Neuron (in vitro differentiated cells): Measurements from ENCODE around the gene LMBR1L.

Source experiments
- H2AFZ ChIP-seq: one replicate; pipeline ENCODE4 v1.6.1; 2013; ENCODE audit warnings: low read depth, mild to moderate bottlenecking, inconsistent platforms, low read length, moderate library complexity
- H3K27me3 ChIP-seq: one replicate; pipeline ENCODE4 v1.6.1; 2013; ENCODE audit warnings: low read length; ENCODE audit not compliant: insufficient read depth
- H3K36me3 ChIP-seq: one replicate; pipeline ENCODE4 v1.6.1; 2013; ENCODE audit warnings: low read length; ENCODE audit not compliant: insufficient read depth
- H3K4me1 ChIP-seq: one replicate; pipeline ENCODE4 v1.6.1; 2013; ENCODE audit warnings: low read length; ENCODE audit not compliant: insufficient read depth
- H3K4me3 ChIP-seq: 2 replicates; pipeline ENCODE4 v1.5.1; 2013; ENCODE audit warnings: mild to moderate bottlenecking, low read length, moderate library complexity
- H3K9me3 ChIP-seq: one replicate; pipeline ENCODE4 v1.6.1; 2013; ENCODE audit warnings: low read length

LMBR1L gene

GRCh38 chr12:49061157-49061650 lies 49.4 kb downstream of the LMBR1L start:
- H3K27me3 ChIP-seq: no peaks in the 10 kb centered on the region
- H3K36me3 ChIP-seq: peaks cover 1% of the 10 kb centered on the region
- H2AFZ ChIP-seq: peak overlapping the region; percentile 98
- peak overlapping the region; percentile 95 for H3K4me3 ChIP-seq
- peaks cover 37% of the 10 kb centered on the region for H3K4me1 ChIP-seq
- no peaks in the 10 kb centered on the region for H3K9me3 ChIP-seq

- H3K36me3 ChIP-seq: peaks cover 8% of the 10 kb centered on the region
- H3K27me3 ChIP-seq: no peaks in the 10 kb centered on the region
- H3K9me3 ChIP-seq: no peaks in the 10 kb centered on the region
- peaks cover 41% of the 10 kb centered on the region for H3K4me1 ChIP-seq
- H3K4me3 ChIP-seq: peak within 1 kb of the TSS; percentile 95
- peak within 1 kb of the TSS; percentile 98 for H2AFZ ChIP-seq
Measured at GRCh38 chr12:49060237-49061156, 50.1 kb downstream of the LMBR1L start, which contains the start of gene KMT2D. TSS of gene KMT2D (minus strand) at chr12:49060794. CDS start at chr12:49055324, 5,470 bp downstream.

DNA sequence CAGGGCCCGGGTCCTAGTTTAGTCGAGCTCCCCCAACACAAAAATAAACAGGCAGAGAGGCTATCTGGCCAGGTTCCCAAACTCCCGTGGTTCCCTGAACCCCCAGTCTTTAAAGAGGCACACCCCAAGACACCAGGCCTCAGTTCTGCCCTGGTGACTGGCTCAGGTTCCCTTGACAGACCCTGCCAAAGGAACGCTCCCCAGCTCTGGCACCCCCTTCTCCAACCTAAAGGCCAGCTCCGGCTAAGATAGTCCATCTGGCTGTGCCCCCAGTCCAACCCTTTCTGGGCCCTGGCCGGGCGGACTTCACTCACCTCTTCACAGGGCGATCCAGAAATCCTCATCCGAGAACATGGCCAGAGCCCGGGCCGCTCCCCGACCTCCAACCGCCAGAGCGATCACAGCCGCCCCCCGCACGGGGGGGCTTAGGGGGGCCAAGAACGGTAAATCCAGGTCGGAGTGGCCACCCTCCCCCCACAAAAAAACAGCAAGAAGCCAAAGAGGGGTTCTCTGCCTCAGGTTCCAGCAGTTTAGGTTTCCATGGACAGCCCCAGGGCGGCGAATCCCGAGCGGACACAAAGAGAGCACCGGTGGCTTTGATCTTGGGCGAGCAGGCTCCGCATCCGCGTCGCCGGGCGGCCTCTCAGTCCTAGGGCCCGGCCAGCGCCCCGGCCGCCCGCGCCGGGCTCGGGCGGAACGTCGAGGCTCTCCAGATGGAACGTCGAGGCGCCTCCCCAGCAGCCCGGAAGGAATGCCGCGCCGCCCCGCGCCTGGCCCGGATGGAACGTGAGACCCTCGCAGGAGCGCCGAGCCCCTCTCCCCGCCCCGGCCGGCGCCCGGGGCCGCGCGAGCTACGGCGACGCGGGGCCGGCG lies 51.1 kb downstream of the LMBR1L start:
- Histone ChIP-seq H3K27me3 (no peaks in the 10 kb centered on the region), H3K4me3 (peak overlapping the region; percentile 95), H3K9me3 (no peaks in the 10 kb centered on the region), H2AFZ (no peak overlapping the region), H3K36me3 (peaks cover 18% of the 10 kb centered on the region), H3K4me1 (peaks cover 41% of the 10 kb centered on the region)

DNA sequence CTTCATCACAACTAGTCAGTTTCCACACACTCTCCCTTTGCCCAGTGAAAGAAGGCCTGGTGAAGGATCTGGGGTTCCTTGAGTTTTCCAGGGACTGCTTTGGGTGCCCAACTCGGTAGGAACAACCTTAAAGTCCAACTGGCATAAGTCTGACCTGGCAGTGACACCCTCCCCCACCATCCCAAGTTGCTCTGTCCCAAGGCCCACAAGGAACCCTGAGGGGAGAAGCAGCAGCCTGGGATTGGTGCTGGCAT lies 51.7 kb downstream of the LMBR1L start:
- H3K36me3 ChIP-seq: peaks cover 23% of the 10 kb centered on the region
- H3K27me3 ChIP-seq: no peaks in the 10 kb centered on the region
- H3K4me3 ChIP-seq: peak overlapping the region; percentile 95
- peaks cover 41% of the 10 kb centered on the region for H3K4me1 ChIP-seq
- H2AFZ ChIP-seq: no peak overlapping the region
- H3K9me3 ChIP-seq: no peaks in the 10 kb centered on the region

DNA sequence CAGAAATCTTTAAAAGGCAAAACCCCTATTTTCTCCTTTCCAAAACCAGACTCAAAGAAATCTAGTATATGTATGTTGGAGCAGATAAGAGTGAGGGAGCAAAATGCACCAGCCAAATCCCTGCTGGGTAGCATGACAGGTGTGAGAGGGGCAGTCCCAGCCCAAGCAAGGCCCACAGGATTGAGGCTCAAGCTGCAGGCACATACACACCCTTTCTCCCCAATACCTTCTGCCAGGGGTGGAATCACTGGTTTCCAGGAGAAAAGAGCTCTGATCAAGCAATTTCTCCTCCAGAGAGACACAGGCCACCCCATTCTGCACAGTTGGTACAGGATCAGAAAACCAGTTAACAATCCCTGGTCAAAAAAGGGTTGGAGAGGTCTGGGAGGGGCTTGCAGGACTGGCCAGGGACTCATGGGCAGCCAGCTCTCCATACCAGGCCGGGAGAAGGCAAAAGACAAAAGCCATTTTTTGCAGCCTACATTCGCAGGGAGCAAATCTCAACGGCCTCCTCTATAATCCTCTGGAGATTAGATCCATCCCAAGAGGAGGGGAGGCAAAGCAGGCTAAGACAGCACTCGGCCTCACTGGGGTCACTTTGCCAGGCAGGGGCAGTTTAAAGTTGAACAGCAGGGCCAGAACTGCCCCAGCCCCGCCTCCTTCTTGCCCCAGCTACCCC lies 52.1 kb downstream of the LMBR1L start:
- Histone ChIP-seq H3K36me3 (peaks cover 27% of the 10 kb centered on the region), H2AFZ (no peak overlapping the region), H3K9me3 (no peaks in the 10 kb centered on the region), H3K27me3 (no peaks in the 10 kb centered on the region), H3K4me1 (peaks cover 41% of the 10 kb centered on the region), H3K4me3 (peak overlapping the region; percentile 95)

DNA sequence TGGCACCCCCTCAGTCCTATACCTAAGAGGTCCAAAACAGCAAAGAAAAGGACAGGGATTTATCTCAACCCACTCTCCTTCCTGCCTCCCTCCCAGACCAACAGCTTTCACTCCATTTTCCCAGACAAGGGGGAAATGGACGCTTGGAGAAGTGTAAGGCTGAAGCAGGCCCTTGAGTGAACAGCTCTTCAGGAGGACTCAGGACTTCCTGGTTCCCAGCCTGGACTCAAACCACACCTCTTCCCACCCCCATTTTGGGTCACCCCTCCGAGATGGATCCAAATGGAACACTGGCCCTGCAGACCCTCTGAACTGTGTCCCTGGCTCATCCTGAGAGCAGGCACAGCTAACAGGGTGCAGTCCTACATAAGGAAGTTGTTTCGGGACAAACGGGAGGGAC lies 52.8 kb downstream of the LMBR1L start:
- Histone ChIP-seq H3K9me3 (no peaks in the 10 kb centered on the region), H3K27me3 (no peaks in the 10 kb centered on the region), H3K36me3 (peaks cover 33% of the 10 kb centered on the region), H3K4me3 (peak overlapping the region; percentile 95), H3K4me1 (peaks cover 41% of the 10 kb centered on the region), H2AFZ (no peak overlapping the region)

- Histone ChIP-seq H3K4me3 (no peak overlapping the region), H3K9me3 (no peaks in the 10 kb centered on the region), H3K36me3 (peaks cover 51% of the 10 kb centered on the region), H2AFZ (no peak overlapping the region), H3K27me3 (no peaks in the 10 kb centered on the region), H3K4me1 (peaks cover 38% of the 10 kb centered on the region)
Measured at GRCh38 chr12:49055978-49056754, 54.5 kb downstream of the LMBR1L start.

GRCh38 chr12:49055092-49055491 lies 55.6 kb downstream of the LMBR1L start:
- no peak overlapping the region for H3K4me3 ChIP-seq
- peaks cover 36% of the 10 kb centered on the region for H3K4me1 ChIP-seq
- H3K9me3 ChIP-seq: no peaks in the 10 kb centered on the region
- H3K27me3 ChIP-seq: no peaks in the 10 kb centered on the region
- H2AFZ ChIP-seq: no peak overlapping the region
- peaks cover 61% of the 10 kb centered on the region for H3K36me3 ChIP-seq

- peaks cover 67% of the 10 kb centered on the region for H3K36me3 ChIP-seq
- peaks cover 36% of the 10 kb centered on the region for H3K4me1 ChIP-seq
- H3K9me3 ChIP-seq: no peaks in the 10 kb centered on the region
- H3K27me3 ChIP-seq: no peaks in the 10 kb centered on the region
- no peak overlapping the region for H3K4me3 ChIP-seq
- no peak overlapping the region for H2AFZ ChIP-seq
Measured at GRCh38 chr12:49054524-49054923, 56.1 kb downstream of the LMBR1L start.

GRCh38 chr12:49054096-49054495 lies 56.6 kb downstream of the LMBR1L start:
- Histone ChIP-seq H2AFZ (no peak overlapping the region), H3K27me3 (no peaks in the 10 kb centered on the region), H3K4me1 (peaks cover 33% of the 10 kb centered on the region), H3K4me3 (no peak overlapping the region), H3K9me3 (no peaks in the 10 kb centered on the region), H3K36me3 (peaks cover 71% of the 10 kb centered on the region)

GRCh38 chr12:49052451-49053208 lies 58.0 kb downstream of the LMBR1L start:
- no peak overlapping the region for H3K4me3 ChIP-seq
- H3K36me3 ChIP-seq: peaks cover 86% of the 10 kb centered on the region
- H2AFZ ChIP-seq: no peak overlapping the region
- peaks cover 18% of the 10 kb centered on the region for H3K4me1 ChIP-seq
- no peaks in the 10 kb centered on the region for H3K9me3 ChIP-seq
- H3K27me3 ChIP-seq: no peaks in the 10 kb centered on the region
